HepG2 (cell line): ENCODE results near the gene KLHL40. TPM values are rescaled to one million over a fixed set of nuclear protein-coding genes. Genes with fewer than 3 reads are reported as not detected.

Source experiments
- ATAC-seq: fragments of 200-7000 bp; cut with Tn5 transposase; 3 replicates; pipeline ENCODE4 v1.9.1; 2020; ENCODE audit warnings: mild to moderate bottlenecking, moderate library complexity
- BruUV-seq: library from RNA; stranded (reverse); fragments of 400-500 nt; replicated peaks from 2 replicates; lab custom pipeline; 2021; lab: Mats Ljungman, UMichigan
- CTCF ChIA-PET: fragments of 300-600 bp; formaldehyde crosslinking; extraction: SDS; loops from one replicate; lab custom pipeline; 2021; ENCODE audit warnings: low total read pairs, inconsistent platforms, low intra/inter-chr PET ratio; lab: Yijun Ruan, JAX
- POLR2A ChIA-PET: fragments of 350-600 bp; sonication (Branson Sonifier 250); formaldehyde crosslinking; loops from one replicate; lab custom pipeline; 2020; ENCODE audit warnings: antibody characterized with exemption, inconsistent platforms; lab: Yijun Ruan, JAX
- DNase-seq: peaks from one replicate; pipeline ENCODE4 v3.0.0-alpha.2; 2015; ENCODE audit warnings: low spot score
- FAIRE-seq: peaks from 3 replicates; lab custom pipeline; 2011; peaks lifted over from hg19 to GRCh38; lab: Jason Lieb, UNC
- H2AFZ ChIP-seq: one replicate; pipeline ENCODE4 v1.6.1; 2011; ENCODE audit warnings: low read length, inconsistent platforms
- H3K27ac ChIP-seq: fragments of 300-600 bp; 3 replicates; pipeline ENCODE4 v1.8.0; 2011; ENCODE audit warnings: mixed run types, mild to moderate bottlenecking, mixed read lengths, low read length, inconsistent platforms; ENCODE audit not compliant: insufficient read depth; ENCODE audit errors: extremely low read length
- H3K27me3 ChIP-seq, 2 experiments: fragments of 200-600 bp in 1 of 2; 2 replicates in 1 of 2; 3 replicates in 1 of 2; pipeline versions ENCODE4 v1.6.0 to v1.8.0; 2011; ENCODE audit warnings: low read length in 2 of 2, mild to moderate bottlenecking in 2 of 2, moderate library complexity in 2 of 2, inconsistent platforms in 1 of 2; ENCODE audit not compliant: insufficient read depth in 2 of 2, control insufficient read depth in 1 of 2
- H3K36me3 ChIP-seq, 2 experiments: fragments of 200-600 bp in 1 of 2; replicated peaks in 1 of 2; 2 replicates in 1 of 2; 3 replicates in 1 of 2; pipeline versions ENCODE4 v1.5.1 to v1.8.0; 2011; ENCODE audit warnings: low read length in 2 of 2, inconsistent platforms in 1 of 2; ENCODE audit not compliant: insufficient read depth in 2 of 2, control insufficient read depth in 1 of 2
- H3K4me1 ChIP-seq: 2 replicates; pipeline ENCODE4 v1.5.1; 2012; ENCODE audit warnings: low read length, inconsistent platforms; ENCODE audit not compliant: insufficient read depth
- H3K4me2 ChIP-seq: 2 replicates; pipeline ENCODE4 v1.6.0; 2011; ENCODE audit warnings: low read depth, low read length, inconsistent platforms
- H3K4me3 ChIP-seq, 3 experiments: fragments of 200-600 bp in 1 of 3; sonication (generic), shearing (Covaris generic) in 1 of 3; replicated peaks in 1 of 3; 2 replicates each; pipeline ENCODE4 v1.5.1; 2011 to 2016; ENCODE audit warnings: low read length in 3 of 3, inconsistent platforms in 2 of 3, low read depth in 2 of 3, mild to moderate bottlenecking in 2 of 3, control low read depth in 1 of 3, mixed read lengths in 1 of 3; ENCODE audit not compliant: insufficient read depth in 1 of 3
- H3K79me2 ChIP-seq: one replicate; pipeline ENCODE4 v1.6.1; 2011; ENCODE audit warnings: low read length, inconsistent platforms; ENCODE audit not compliant: insufficient read depth
- H3K9ac ChIP-seq: 2 replicates; pipeline ENCODE4 v1.6.0; 2011; ENCODE audit warnings: mild to moderate bottlenecking, low read depth, low read length, inconsistent platforms; ENCODE audit not compliant: insufficient read depth
- H3K9me3 ChIP-seq: 2 replicates; pipeline ENCODE4 v1.5.1; 2012; ENCODE audit warnings: mild to moderate bottlenecking, low read length
- H4K20me1 ChIP-seq: 2 replicates; pipeline ENCODE4 v1.6.0; 2011; ENCODE audit warnings: inconsistent platforms, mild to moderate bottlenecking, low read length, moderate library complexity; ENCODE audit not compliant: insufficient read depth
- AKAP8 ChIP-seq: sonication (generic); formaldehyde crosslinking; IDR thresholded peaks from 2 replicates; pipeline ENCODE4 v1.5.1; 2020; ENCODE audit warnings: mild to moderate bottlenecking, missing genetic modification reagents
- HOXD1 ChIP-seq: sonication (generic); formaldehyde crosslinking; IDR thresholded peaks from 2 replicates; pipeline ENCODE4 v1.5.0; 2020; ENCODE audit warnings: missing genetic modification reagents
- MAFK ChIP-seq, 2 experiments: IDR thresholded peaks in 1 of 2; conservative IDR thresholded peaks in 1 of 2; 2 replicates each; pipeline ENCODE4 v1.6.1; 2011; ENCODE audit warnings: improper control_type of control experiment in 2 of 2, low read length in 2 of 2
- PHF21A ChIP-seq: sonication (generic); formaldehyde crosslinking; IDR thresholded peaks from 2 replicates; pipeline ENCODE4 v1.5.0; 2020; ENCODE audit warnings: mild to moderate bottlenecking, missing genetic modification reagents
- POLR2AphosphoS2 ChIP-seq: IDR thresholded peaks from 2 replicates; pipeline ENCODE4 v1.6.1; 2011; ENCODE audit warnings: low read depth, low read length, improper control_type of control experiment
- ZNF816 ChIP-seq: sonication (generic); formaldehyde crosslinking; IDR thresholded peaks from 2 replicates; pipeline ENCODE4 v1.8.0; 2022; ENCODE audit warnings: missing genetic modification reagents, mild to moderate bottlenecking, borderline replicate concordance
- WGBS: methylation state at CpG from one replicate; pipeline ENCODE4 v1.1.6; 2017; ENCODE audit warnings: low lambda C conversion rate; 5-methylcytosine and 5-hydroxymethylcytosine counted together
- in situ Hi-C: cut with HindIII; loops from 2 replicates; pipeline ENCODE4 v1.10.0; 2017; ENCODE audit warnings: low pct_unique_long_range_greater_than_20kb; ENCODE audit not compliant: extremely low pct_ligation_motif_present
- intact Hi-C: fragments of 100-400 bp; cut with micrococcal nuclease; formaldehyde crosslinking; loops from one replicate; pipeline ENCODE4 v1.10.0; 2022; ENCODE audit not compliant: unreplicated experiment
- polyA plus RNA-seq, 8 experiments: library from polyadenylated mRNA; depleted of rRNA in 3 of 8; stranded (reverse) in 7 of 8; unstranded in 1 of 8; fragments of >200 nt; fragmentation: Illumina TruSeq in 4 of 8; extraction: Trizol in 4 of 8; gene quantifications; 2 replicates each; pipeline versions ENCODE4 v1.2.1 to v1.2.3, GENCODE V29; 2011 to 2016; ENCODE audit warnings: low read depth in 4 of 8, missing spikeins in 1 of 8, mixed read lengths in 1 of 8; ENCODE audit not compliant: insufficient read depth in 1 of 8
- total RNA-seq, 5 experiments: library from RNA; depleted of rRNA; stranded (reverse); fragments of >200 nt; fragmentation: Illumina TruSeq; extraction: Trizol; gene quantifications; 2 replicates each; pipeline ENCODE4 v1.2.3, GENCODE V29; 2016; ENCODE audit warnings: low read depth in 1 of 5

KLHL40 gene
- total and polyA plus RNA-seq, 2 of the 13 experiments (the other 11 are each of a cell fraction or from before 2014, with no cell fraction given) = not detected

DNA sequence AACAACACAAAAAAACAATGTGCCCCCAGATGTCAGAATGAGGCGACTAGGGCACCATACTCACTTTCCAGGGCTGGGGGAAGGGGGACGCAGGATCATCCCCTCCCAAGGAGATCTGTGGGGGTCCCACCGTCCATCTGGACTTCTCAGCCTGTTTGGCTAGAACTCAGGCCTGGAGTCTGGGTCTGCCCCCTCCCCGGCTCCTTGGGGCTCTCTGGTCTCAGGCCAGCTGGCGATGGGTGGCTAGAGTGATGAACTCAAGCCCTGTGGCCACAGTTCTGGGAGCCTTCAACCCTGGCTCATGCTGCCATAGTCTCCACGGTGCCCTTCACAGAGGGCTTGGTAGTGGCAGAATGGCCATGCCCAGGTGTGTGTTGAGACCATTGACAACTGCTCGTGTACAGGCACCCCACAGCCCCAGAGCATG, 18.2 kb upstream of the KLHL40 start:
- TSS peak; percentile 32 for BruUV-seq
- FAIRE-seq (no peak), DNase-seq (no peak), ATAC-seq (no peak)
- Histone ChIP-seq H3K9me3 (no peaks in the 10 kb centered on the region), H3K4me2 (no peak overlapping the region), H3K36me3 (no peaks in the 10 kb centered on the region), H3K4me1 (peaks cover 12% of the 10 kb centered on the region), H3K27ac (no peak overlapping the region), H3K79me2 (no peaks in the 10 kb centered on the region), H3K4me3 (no peak overlapping the region), H3K9ac (no peak overlapping the region), H3K27me3 (no peaks in the 10 kb centered on the region), H2AFZ (no peak overlapping the region), H4K20me1 (no peaks in the 10 kb centered on the region)
- TF ChIP-seq POLR2AphosphoS2 (0 out of 2 replicates have a peak, but pooled peaks have one; percentile 7), ZNF816 (CRISPR knock-in tag) (no peak), AKAP8 (peak; percentile 54; the same call in 1 of the 2 replicates), HOXD1 (CRISPR knock-in tag) (no peak)
- WGBS = 82% methylated on average over 4 of the region's 7 CpGs
- intact Hi-C loops = no loop called here
- CTCF ChIA-PET = no interaction called here
- POLR2A ChIA-PET = no interaction called here
- in situ Hi-C loops = no loop called here

DNA sequence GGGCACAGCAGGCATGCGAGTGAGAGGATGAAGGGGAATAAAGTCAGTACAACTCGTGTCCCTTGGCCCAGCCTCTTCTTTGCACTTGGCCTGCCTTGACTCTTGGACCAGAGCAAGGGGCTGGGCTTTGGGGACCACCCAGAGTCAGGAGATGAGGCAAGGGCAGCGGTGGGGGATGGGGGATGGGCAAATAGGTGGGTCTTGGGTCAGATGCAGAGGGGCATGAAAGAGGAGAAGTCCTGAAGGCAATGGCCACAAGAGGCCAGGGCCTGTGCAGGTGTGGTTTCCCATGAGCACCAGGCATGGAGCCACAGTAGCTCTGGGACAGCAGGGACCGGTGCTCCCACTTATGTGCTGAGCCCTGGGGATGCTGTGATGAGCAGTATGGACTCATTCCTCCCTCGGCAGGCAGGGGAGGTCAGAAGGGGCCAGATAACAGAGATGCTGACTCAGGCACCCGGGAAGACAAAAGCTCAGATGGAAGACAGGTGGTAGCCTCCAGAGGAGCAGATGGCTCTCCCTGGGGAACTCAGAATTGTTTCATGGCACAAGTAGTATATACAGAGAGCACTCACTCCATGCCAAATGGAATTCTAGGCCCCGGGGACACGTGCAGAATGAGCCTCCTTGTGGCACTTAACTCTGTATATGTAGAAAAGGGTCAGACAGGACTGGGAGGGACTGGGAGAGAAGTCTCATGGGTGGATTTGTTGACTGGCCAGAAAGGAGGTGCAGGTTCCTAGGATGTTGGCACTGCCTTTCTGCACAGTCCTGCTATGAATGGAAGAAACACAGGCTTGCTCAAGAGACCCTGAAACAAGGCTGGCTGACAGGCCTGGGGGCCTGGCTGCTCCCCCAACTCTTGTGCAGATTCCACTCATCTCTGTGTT, 17.6 kb upstream of the KLHL40 start:
- Histone ChIP-seq H3K9ac (no peak overlapping the region), H3K27me3 (no peaks in the 10 kb centered on the region), H3K79me2 (no peaks in the 10 kb centered on the region), H2AFZ (no peak overlapping the region), H3K36me3 (no peaks in the 10 kb centered on the region), H3K27ac (no peak overlapping the region), H3K9me3 (no peaks in the 10 kb centered on the region), H3K4me2 (no peak overlapping the region), H3K4me1 (peaks cover 12% of the 10 kb centered on the region), H3K4me3 (no peak overlapping the region), H4K20me1 (no peaks in the 10 kb centered on the region)
- CTCF ChIA-PET = no interaction called here
- BruUV-seq = no TSS peak
- POLR2A ChIA-PET = no interaction called here
- TF ChIP-seq MAFK (conservative IDR thresholded peaks at IDR 0.05 in 1 of 2, IDR thresholded peaks at IDR 0.05 in 1 of 2; ENCODE audit: low read length in 2 of 2) (0 out of 4 replicates have a peak, but pooled peaks of 1 of the 2 experiments have one; percentile 19), PHF21A (CRISPR knock-in tag) (no peak), POLR2AphosphoS2 (0 out of 2 replicates have a peak, but pooled peaks have one; percentile 6)
- intact Hi-C loops (no loop called here), in situ Hi-C loops (no loop called here)
- no peak for FAIRE-seq
- no peak for DNase-seq
- WGBS = 28% methylated on average over 6 of the region's 8 CpGs
- ATAC-seq = no peak
